Cardiac septum (tissue), 1 donor: ENCODE measurements around the gene LBP. TPM values are rescaled to one million over a fixed set of nuclear protein-coding genes. Genes with fewer than 3 reads are reported as not detected.
"Not testable (repeated sequence)": the region's sequence is repeated elsewhere in the genome, so short reads cannot be mapped to it uniquely, and the experiment has no call there.

ENCODE experiments used
- DNase-seq: peaks from one replicate; pipeline ENCODE4 v3.0.0-alpha.2; 2020; ENCODE audit warnings: low spot score
- intact Hi-C: fragments of 100-400 bp; cut with DNase I; formaldehyde crosslinking; loops from one replicate; pipeline ENCODE4 v1.14.0; 2022
- total RNA-seq: library from RNA; stranded (reverse); fragmentation: NEBNext Ultra II Directional; extraction: Animal tissue kit (Norgen Biotek cat#: 25700); gene quantifications from one replicate; pipeline ENCODE4 v1.2.1, GENCODE V29; 2021
- donor health status: DM: no; HTN: no; CAD: no.

LBP gene
- total RNA-seq, 1 donor from 2014 or later = 0.11 TPM

GRCh38 chr20:38377838-38378237 is 31.6 kb downstream of the LBP start:
- DNase-seq, intact Hi-C loops: not testable (repeated sequence)

GRCh38 chr20:38383147-38383546 is 36.9 kb downstream of the LBP start:
- DNase-seq = no peak
- intact Hi-C loops = no loop called here

- no peak for DNase-seq
- intact Hi-C loops = no loop called here
These were observed 39.7 kb downstream of the LBP start for GRCh38 chr20:38386004-38386403.

DNA sequence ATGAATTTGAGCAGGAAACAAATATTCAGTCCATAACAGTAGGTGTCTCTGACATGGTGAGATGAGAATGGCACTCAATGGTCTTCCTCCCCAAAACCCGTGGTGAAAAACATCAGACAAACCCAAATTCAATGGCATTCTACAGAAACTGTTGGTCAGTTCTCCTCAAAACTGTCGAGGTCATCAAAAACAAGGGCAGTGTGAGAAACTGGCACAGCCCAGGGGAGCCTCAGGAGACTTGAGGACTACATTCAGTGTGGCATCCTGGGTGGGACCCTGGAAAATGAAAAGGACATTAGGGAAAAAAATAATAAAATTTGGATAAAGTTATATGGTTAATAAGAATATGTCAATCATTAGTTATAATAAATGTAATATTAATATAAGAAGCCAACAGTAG is 40.6 kb downstream of the LBP start:
- intact Hi-C loops = no loop called here
- DNase-seq = no peak

GRCh38 chr20:38387953-38388352 is 41.7 kb downstream of the LBP start:
- intact Hi-C loops = no loop called here
- DNase-seq = no peak

DNA sequence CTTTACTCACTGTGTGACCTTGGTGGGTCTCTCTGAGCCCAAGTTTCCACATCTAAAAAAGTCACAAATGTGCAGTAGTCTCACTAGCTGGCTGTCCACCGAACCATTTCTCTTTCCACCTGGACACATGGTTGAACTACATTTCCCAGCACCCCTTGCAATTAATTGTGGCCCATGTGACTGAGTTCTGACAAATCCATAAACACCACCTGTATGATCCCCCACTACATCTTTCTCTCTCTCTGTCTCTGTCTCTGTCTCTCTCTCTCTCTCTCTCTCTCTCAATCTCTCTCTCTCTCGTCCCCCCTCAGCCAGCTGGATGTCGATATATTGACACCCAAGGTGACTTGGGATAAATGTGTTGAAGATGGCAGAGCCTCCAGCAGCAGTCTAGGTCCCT is 46.1 kb downstream of the LBP start:
- intact Hi-C loops = no loop called here
- DNase-seq = no peak

DNA sequence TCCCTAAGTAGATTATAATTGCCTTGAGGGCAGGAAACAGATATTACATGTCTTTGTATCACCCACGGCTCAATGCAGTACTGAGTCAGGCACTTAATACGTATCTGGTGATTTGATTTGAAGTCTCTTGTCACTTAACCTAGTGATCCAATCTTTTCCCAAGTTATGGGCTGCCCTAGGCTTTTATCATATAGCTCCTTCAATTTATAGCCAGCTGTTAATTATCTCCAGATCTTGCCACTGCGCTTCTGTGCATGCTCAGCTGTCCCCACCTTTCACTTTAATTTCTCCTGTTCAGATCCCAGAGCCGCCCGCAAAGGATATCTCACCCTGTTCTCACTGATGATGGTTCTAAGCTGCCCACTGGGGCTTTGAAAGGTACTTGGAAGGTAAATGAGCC is 47.0 kb downstream of the LBP start:
- DNase-seq = no peak
- intact Hi-C loops = no loop called here

GRCh38 chr20:38395165-38395564 is 48.9 kb downstream of the LBP start:
- intact Hi-C loops = no loop called here
- no peak for DNase-seq

DNA sequence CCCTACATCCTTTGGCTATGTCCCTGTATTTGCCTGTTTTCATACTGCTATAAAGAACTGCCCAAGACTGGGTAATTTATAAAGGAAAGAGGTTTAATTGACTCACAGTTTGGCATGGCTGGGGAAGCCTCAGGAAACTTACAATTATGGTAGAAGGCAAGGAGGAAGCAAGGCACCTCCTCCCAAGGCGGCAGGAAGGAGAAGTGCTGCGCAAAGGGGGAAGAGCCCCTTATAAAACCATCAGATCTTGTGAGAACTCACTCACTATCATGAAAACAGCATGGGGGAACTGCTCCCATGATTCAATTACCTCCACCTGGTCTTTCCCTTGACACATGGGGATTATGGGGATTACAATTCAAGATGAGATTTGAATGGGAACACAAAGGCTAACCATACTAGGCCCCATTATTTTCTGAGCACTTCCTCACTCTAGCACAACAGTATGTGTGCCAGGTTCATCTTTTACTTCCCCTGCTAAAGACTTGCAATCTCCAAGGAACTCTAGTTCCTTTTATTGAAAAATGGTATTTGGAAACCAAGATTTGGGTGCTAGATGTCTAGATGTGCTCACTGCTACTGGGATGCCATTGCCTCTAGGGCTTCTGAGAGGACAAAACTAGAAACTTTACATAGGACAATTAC is 49.6 kb downstream of the LBP start:
- DNase-seq, intact Hi-C loops: not testable (repeated sequence)

GRCh38 chr20:38402089-38402488 is 55.8 kb downstream of the LBP start:
- DNase-seq = no peak
- intact Hi-C loops = no loop called here

- intact Hi-C loops = no loop called here
- no peak for DNase-seq
These were observed 56.5 kb downstream of the LBP start for GRCh38 chr20:38402816-38403215.

- no peak for DNase-seq
- intact Hi-C loops = no loop called here
These were observed 57.7 kb downstream of the LBP start for GRCh38 chr20:38404016-38404415.

DNA sequence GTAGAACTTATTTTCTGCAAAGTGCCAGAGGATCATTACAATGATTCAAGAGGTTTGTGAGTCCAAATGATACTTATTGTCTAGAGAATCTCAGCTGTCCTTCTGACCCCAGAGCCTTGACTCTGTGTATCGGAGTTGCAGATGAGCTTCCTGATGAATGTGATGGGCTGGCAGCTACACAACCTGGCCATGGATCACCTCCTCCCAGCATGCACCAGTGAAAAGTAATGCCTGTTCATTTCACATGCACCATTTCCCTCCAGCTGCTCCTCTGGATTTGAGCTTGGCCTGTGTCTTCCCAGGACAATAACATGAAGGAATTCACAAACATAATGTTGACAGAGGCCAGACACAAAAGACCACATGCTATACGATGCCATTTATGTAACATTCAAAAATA is 58.9 kb downstream of the LBP start:
- intact Hi-C loops = loop anchor here (5.0 kb wide), 2 partner anchors 63 to 173 kb away; no protein-coding TSS in a partner anchor

DNA sequence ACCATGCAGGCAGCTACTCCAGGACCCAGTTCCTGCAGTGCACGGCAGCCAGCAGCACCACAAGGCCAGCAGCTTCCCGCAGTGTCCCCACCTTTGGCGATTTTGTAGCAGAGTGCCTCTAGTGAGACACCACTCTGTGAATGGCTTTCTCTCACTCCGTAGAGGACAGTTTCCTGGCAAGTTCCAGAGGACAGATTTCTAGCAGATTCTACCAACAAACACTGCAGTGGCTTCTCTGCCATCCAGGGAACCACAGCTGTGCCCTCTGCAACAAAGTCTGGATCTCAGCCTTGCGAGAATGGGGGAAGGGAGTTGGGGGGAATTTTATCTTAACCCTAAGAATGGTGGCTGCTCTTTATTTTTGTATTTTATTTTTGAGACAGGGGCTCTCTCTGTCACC is 60.2 kb downstream of the LBP start:
- intact Hi-C loops = loop anchor here (5.0 kb wide), 2 partner anchors 64 to 174 kb away; no protein-coding TSS in a partner anchor
- no peak for DNase-seq

More for the DNA sequence above, 58.9 kb downstream of the LBP start:
- no peak for DNase-seq

DNA sequence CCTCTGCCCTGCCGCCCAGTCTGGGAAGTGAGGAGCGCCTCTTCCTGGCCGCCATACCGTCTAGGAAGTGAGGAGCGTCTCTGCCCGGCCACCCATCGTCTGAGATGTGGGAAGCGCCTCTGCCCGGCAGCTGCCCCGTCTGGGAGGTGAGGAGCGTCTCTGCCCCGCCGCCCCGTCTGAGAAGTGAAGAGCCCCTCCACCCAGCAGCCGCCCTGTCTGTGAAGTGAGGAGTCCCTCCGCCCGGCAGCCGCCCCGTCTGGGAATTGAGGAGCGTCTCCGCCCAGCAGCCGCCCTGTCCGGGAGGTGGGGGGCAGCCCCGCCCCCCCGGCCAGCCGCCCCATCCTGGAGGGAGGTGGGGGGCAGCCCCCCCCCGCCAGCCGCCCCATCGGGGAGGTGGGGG is 61.0 kb downstream of the LBP start:
- intact Hi-C loops = loop anchor here (5.0 kb wide), 2 partner anchors 65 to 175 kb away; no protein-coding TSS in a partner anchor
- no peak for DNase-seq

DNA sequence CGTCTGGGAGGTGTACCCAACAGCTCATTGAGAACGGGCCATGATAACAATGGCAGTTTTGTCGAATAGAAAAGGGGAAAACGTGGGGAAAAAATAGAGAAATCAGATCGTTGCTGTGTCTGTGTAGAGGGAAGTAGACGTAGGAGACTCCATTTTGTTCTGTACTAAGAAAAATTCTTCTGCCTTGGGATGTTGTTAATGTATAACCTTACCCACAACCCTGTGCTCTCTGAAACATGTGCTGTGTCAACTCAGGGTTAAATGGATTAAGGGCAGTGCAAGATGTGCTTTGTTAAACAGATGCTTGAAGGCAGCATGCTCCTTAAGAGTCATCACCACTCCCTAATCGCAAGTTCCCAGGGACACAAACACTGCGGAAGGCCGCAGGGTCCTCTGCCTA is 61.5 kb downstream of the LBP start:
- intact Hi-C loops = loop anchor here (5.0 kb wide), 2 partner anchors 66 to 176 kb away; no protein-coding TSS in a partner anchor
- DNase-seq = not testable (repeated sequence)

- no peak for DNase-seq
- intact Hi-C loops = no loop called here
These were observed 66.7 kb downstream of the LBP start for GRCh38 chr20:38412877-38413577.

DNA sequence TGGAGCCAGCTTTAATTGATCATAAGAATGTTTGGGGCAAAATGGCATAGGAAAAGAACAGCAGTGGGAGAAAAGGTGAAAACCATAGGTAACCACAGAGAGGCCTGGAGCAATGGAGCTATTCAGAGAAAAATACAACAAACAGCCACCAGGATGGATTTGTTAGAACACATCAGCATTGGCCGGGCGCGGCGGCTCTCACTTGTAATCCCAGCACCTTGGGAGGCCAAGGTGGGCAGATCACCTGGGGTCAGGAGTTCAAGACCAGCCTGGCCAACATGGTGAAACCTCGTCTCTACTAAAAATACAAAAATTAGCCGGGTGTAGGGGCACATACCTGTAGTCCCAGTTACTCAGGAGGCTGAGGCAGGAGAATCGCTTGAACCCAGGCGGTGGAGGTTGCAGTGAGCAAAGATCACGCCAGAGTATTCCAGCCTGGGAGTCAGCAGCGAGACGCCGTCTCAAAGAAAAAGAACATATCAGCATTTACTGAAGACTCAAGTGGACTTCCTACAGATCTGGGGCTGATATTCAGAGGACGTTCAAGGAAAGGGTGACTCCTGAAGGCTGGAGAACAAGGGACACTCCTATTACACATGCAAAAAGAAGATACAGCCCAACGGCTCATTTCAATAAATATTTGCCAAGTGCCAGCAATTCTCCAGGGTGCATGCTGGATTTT is 68.6 kb downstream of the LBP start:
- intact Hi-C loops = no loop called here
- DNase-seq = no peak

DNA sequence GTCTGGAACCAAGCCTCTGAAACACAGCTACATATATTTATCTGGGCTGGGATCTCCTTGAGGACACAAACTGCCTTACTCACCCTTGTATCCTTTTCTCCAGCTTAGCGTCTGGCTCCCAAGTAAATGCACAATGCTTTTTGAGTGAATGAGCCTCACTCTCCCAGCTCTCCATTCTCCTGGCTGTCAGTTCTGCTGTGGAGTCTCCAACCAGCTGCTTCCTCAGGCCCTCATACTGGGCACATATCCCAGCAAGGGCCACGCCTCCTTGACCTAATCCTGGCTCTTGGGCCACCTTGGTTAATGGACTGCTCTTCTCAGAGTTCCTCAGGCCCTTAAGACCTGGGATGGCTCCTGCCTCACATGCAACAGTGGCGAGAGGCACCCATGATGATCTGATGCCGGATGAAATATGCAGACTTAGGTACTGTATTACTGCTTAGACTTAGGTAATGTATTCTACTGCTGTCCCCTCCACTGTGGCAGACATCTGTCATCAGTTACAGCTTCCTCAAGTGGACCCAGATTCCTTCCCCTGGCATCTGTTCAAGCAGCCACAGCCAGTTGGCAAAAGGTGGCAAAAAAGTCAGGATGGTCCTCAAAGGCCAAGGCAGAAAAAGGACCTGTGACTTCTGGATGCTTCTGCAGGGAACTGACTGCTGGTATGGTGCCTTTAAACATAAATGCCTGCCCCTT is 72.4 kb downstream of the LBP start:
- intact Hi-C loops = no loop called here
- DNase-seq = no peak
